Activated naive CD8-positive, alpha-beta T cell treated with anti-CD3 and anti-CD28 coated beads for 36 hours (primary cell): Measurements from ENCODE around the gene FTO. TPM values are rescaled to one million over a fixed set of nuclear protein-coding genes. Genes with fewer than 3 reads are reported as not detected.

Experiments
- total RNA-seq, 2 experiments: library from RNA; stranded (reverse); gene quantifications; one replicate each; pipeline ENCODE4 v1.2.3, GENCODE V29; 2021

The FTO gene
- total RNA-seq, 2 experiments from 2014 or later = 51.1 to 52.7 TPM

Other genes with a start within 250 kb of the FTO start
- gene AKTIP, start 200.9 kb upstream of the FTO start, total RNA-seq = 10 to 100 TPM; 26.6 to 27.1 TPM
- gene RPGRIP1L, start 297 bp upstream of the FTO start, total RNA-seq = 1 to 10 TPM; 7.1 to 8.4 TPM